ENCODE data around the gene GMDS. TPM values are rescaled to one million over a fixed set of nuclear protein-coding genes. Genes with fewer than 3 reads are reported as not detected.

The GMDS gene
- total RNA-seq, 4 donors from 2014 or later: 9.5 to 32.8 (median 22.4) TPM

- no peak for DNase-seq
- TF ChIP-seq CTCF (IDR thresholded peaks at IDR 0.05) (no peak), POLR2A (IDR thresholded peaks at IDR 0.05) (no peak)
- no peaks in the 10 kb centered on the region for H3K9me3 ChIP-seq
- H3K4me3 ChIP-seq (replicated peaks in 1 of 3): no peak overlapping the region
- no peak overlapping the region for H3K27ac ChIP-seq
- peaks cover 47% of the 10 kb centered on the region for H3K27me3 ChIP-seq
- no peaks in the 10 kb centered on the region for H3K36me3 ChIP-seq
- intact Hi-C loops (cut with DNase I): loop anchor here (5.0 kb wide), 1 partner anchor 640 kb away; the partner anchor contains the start of gene GMDS
- peaks cover 20 to 44% of the 10 kb centered on the region in 2 donors for H3K4me1 ChIP-seq
- 35 to 36% methylated on average over 25 to 31 of the region's 32 CpGs for WGBS, 2 donors
Measured at GRCh38 chr6:1607516-1608221, 637.7 kb downstream of the GMDS start.

GRCh38 chr6:1606780-1607515 lies 638.5 kb downstream of the GMDS start:
- Histone ChIP-seq H3K9me3 (no peaks in the 10 kb centered on the region), H3K36me3 (no peaks in the 10 kb centered on the region), H3K4me1 (peaks cover 18 to 39% of the 10 kb centered on the region in 2 donors), H3K27me3 (peaks cover 47% of the 10 kb centered on the region), H3K4me3 (replicated peaks in 1 of 3) (no peak overlapping the region), H3K27ac (no peak overlapping the region)
- DNase-seq: no peak
- intact Hi-C loops (cut with DNase I): loop anchor here (5.0 kb wide), 1 partner anchor 640 kb away; the partner anchor contains the start of gene GMDS
- TF ChIP-seq CTCF (IDR thresholded peaks at IDR 0.05): no peak
- no peak for TF ChIP-seq POLR2A (IDR thresholded peaks at IDR 0.05)
- 40 to 44% methylated on average over 22 of the region's 22 CpGs for WGBS, 2 donors

GRCh38 chr6:1605893-1606779 lies 639.3 kb downstream of the GMDS start:
- H3K9me3 ChIP-seq: no peaks in the 10 kb centered on the region
- TF ChIP-seq CTCF (IDR thresholded peaks at IDR 0.05): no peak
- peaks cover 17 to 35% of the 10 kb centered on the region in 2 donors for H3K4me1 ChIP-seq
- no peak for DNase-seq
- intact Hi-C loops (cut with DNase I): loop anchor here (2.0 to 5.0 kb wide), 2 partner anchors 499 to 641 kb away; partner anchors contain the start of gene GMDS
- WGBS, 2 donors: 38 to 41% methylated on average over 26 of the region's 26 CpGs
- peaks cover 49% of the 10 kb centered on the region for H3K27me3 ChIP-seq
- H3K4me3 ChIP-seq (replicated peaks in 1 of 3): no peak overlapping the region
- H3K36me3 ChIP-seq: no peaks in the 10 kb centered on the region
- no peak overlapping the region for H3K27ac ChIP-seq

- H3K36me3 ChIP-seq: no peaks in the 10 kb centered on the region
- peaks cover 17 to 35% of the 10 kb centered on the region in 2 donors for H3K4me1 ChIP-seq
- no peak overlapping the region for H3K27ac ChIP-seq
- H3K27me3 ChIP-seq: peaks cover 51% of the 10 kb centered on the region
- TF ChIP-seq CTCF (IDR thresholded peaks at IDR 0.05): no peak
- no peak for TF ChIP-seq POLR2A (IDR thresholded peaks at IDR 0.05)
- 26% methylated on average over 37 to 45 of the region's 65 CpGs for WGBS, 2 donors
- no peak for DNase-seq
- intact Hi-C loops (cut with DNase I): loop anchor here (2.0 to 5.0 kb wide), 2 partner anchors 500 to 642 kb away; partner anchors contain the start of gene GMDS
- peak overlapping the region in 1 of 3 donors; percentile 15 for H3K4me3 ChIP-seq (replicated peaks in 1 of 3)
- no peaks in the 10 kb centered on the region for H3K9me3 ChIP-seq
Measured at GRCh38 chr6:1605004-1605892, 640.2 kb downstream of the GMDS start.
